Measurements from ENCODE around the gene SMAP2.

DNA sequence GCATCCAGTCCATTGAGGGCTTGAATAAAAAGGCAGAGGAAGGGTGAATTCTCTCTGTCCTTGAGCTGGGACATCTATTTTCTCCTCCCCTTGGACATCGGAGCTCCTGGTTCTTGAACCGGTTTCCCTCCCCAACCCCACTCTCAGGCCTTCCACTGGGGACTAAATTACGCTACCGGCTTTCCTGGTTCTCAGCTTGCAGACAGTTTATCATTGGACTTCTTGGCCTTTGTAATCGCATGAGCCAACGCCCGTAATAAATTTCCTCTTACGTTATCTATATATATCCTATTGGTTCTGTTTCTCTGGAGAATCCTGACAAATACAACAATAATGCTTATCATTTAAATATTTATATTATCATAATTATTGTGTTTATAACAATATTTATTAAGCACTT, 36.1 kb upstream of the SMAP2 start:
- TF ChIP-seq POLR2A (IDR thresholded peaks at IDR 0.05): no peak
- TF ChIP-seq, protein P1, sequence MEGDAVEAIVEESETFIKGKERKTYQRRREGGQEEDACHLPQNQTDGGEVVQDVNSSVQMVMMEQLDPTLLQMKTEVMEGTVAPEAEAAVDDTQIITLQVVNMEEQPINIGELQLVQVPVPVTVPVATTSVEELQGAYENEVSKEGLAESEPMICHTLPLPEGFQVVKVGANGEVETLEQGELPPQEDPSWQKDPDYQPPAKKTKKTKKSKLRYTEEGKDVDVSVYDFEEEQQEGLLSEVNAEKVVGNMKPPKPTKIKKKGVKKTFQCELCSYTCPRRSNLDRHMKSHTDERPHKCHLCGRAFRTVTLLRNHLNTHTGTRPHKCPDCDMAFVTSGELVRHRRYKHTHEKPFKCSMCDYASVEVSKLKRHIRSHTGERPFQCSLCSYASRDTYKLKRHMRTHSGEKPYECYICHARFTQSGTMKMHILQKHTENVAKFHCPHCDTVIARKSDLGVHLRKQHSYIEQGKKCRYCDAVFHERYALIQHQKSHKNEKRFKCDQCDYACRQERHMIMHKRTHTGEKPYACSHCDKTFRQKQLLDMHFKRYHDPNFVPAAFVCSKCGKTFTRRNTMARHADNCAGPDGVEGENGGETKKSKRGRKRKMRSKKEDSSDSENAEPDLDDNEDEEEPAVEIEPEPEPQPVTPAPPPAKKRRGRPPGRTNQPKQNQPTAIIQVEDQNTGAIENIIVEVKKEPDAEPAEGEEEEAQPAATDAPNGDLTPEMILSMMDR (IDR thresholded peaks at IDR 0.05): no peak
- no peak for TF ChIP-seq POLR2AphosphoS5 (IDR thresholded peaks at IDR 0.05)
